ENCODE measurements around the gene PARP9. TPM values are rescaled to one million over a fixed set of nuclear protein-coding genes. Genes with fewer than 3 reads are reported as not detected.
A peak's percentile ranks its signal among the peaks of the same experiment; 100 is the strongest.

PARP9 gene
- total and polyA plus RNA-seq, 2 of the 13 experiments (the other 11 are each of a cell fraction or from before 2014, with no cell fraction given) = 6.5 to 10.6 TPM

GRCh38 chr3:122515020-122515468 lies 49.1 kb downstream of the PARP9 start (continued):
- TF ChIP-seq, protein P1, sequence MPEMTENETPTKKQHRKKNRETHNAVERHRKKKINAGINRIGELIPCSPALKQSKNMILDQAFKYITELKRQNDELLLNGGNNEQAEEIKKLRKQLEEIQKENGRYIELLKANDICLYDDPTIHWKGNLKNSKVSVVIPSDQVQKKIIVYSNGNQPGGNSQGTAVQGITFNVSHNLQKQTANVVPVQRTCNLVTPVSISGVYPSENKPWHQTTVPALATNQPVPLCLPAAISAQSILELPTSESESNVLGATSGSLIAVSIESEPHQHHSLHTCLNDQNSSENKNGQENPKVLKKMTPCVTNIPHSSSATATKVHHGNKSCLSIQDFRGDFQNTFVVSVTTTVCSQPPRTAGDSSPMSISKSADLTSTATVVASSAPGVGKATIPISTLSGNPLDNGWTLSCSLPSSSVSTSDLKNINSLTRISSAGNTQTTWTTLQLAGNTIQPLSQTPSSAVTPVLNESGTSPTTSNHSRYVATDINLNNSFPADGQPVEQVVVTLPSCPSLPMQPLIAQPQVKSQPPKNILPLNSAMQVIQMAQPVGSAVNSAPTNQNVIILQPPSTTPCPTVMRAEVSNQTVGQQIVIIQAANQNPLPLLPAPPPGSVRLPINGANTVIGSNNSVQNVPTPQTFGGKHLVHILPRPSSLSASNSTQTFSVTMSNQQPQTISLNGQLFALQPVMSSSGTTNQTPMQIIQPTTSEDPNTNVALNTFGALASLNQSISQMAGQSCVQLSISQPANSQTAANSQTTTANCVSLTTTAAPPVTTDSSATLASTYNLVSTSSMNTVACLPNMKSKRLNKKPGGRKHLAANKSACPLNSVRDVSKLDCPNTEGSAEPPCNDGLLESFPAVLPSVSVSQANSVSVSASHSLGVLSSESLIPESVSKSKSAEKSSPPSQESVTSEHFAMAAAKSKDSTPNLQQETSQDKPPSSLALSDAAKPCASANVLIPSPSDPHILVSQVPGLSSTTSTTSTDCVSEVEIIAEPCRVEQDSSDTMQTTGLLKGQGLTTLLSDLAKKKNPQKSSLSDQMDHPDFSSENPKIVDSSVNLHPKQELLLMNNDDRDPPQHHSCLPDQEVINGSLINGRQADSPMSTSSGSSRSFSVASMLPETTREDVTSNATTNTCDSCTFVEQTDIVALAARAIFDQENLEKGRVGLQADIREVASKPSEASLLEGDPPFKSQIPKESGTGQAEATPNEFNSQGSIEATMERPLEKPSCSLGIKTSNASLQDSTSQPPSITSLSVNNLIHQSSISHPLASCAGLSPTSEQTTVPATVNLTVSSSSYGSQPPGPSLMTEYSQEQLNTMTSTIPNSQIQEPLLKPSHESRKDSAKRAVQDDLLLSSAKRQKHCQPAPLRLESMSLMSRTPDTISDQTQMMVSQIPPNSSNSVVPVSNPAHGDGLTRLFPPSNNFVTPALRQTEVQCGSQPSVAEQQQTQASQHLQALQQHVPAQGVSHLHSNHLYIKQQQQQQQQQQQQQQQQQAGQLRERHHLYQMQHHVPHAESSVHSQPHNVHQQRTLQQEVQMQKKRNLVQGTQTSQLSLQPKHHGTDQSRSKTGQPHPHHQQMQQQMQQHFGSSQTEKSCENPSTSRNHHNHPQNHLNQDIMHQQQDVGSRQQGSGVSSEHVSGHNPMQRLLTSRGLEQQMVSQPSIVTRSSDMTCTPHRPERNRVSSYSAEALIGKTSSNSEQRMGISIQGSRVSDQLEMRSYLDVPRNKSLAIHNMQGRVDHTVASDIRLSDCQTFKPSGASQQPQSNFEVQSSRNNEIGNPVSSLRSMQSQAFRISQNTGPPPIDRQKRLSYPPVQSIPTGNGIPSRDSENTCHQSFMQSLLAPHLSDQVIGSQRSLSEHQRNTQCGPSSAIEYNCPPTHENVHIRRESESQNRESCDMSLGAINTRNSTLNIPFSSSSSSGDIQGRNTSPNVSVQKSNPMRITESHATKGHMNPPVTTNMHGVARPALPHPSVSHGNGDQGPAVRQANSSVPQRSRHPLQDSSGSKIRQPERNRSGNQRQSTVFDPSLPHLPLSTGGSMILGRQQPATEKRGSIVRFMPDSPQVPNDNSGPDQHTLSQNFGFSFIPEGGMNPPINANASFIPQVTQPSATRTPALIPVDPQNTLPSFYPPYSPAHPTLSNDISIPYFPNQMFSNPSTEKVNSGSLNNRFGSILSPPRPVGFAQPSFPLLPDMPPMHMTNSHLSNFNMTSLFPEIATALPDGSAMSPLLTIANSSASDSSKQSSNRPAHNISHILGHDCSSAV (CRISPR knock-in tag; IDR thresholded peaks at IDR 0.05; ENCODE audit: borderline replicate concordance) = no peak
- TF ChIP-seq, protein P2, sequence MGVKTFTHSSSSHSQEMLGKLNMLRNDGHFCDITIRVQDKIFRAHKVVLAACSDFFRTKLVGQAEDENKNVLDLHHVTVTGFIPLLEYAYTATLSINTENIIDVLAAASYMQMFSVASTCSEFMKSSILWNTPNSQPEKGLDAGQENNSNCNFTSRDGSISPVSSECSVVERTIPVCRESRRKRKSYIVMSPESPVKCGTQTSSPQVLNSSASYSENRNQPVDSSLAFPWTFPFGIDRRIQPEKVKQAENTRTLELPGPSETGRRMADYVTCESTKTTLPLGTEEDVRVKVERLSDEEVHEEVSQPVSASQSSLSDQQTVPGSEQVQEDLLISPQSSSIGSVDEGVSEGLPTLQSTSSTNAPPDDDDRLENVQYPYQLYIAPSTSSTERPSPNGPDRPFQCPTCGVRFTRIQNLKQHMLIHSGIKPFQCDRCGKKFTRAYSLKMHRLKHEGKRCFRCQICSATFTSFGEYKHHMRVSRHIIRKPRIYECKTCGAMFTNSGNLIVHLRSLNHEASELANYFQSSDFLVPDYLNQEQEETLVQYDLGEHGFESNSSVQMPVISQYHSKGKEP (CRISPR knock-in tag; IDR thresholded peaks at IDR 0.05) = no peak
- TF ChIP-seq LBX2 (CRISPR knock-in tag; IDR thresholded peaks at IDR 0.05; ENCODE audit: borderline replicate concordance) (no peak), ZNF326 (CRISPR knock-in tag; IDR thresholded peaks at IDR 0.05; ENCODE audit: borderline replicate concordance) (no peak), ZNF660 (CRISPR knock-in tag; IDR thresholded peaks at IDR 0.05; ENCODE audit: borderline replicate concordance, low read depth) (no peak), TBX2 (CRISPR knock-in tag; IDR thresholded peaks at IDR 0.05; ENCODE audit: borderline replicate concordance) (no peak), PAF1 (CRISPR knock-in tag; IDR thresholded peaks at IDR 0.05) (no peak), CENPT (CRISPR knock-in tag; IDR thresholded peaks at IDR 0.05; ENCODE audit: low read depth) (no peak), KLF11 (CRISPR knock-in tag; IDR thresholded peaks at IDR 0.05) (no peak), ZNF724P (CRISPR knock-in tag; IDR thresholded peaks at IDR 0.05; ENCODE audit: borderline replicate concordance) (no peak), SRSF1 (optimal IDR thresholded peaks at IDR 0.05; ENCODE audit: low read depth, low read length) (no peak), ZNF251 (CRISPR knock-in tag; IDR thresholded peaks at IDR 0.05) (no peak), WIZ (CRISPR knock-in tag; IDR thresholded peaks at IDR 0.05) (no peak), SMYD3 (CRISPR knock-in tag; IDR thresholded peaks at IDR 0.05) (0 out of 2 replicates have a peak, but pooled peaks have one; percentile 42), PTBP1 (IDR thresholded peaks at IDR 0.05; ENCODE audit: low read depth, low read length, poor library complexity, severe bottlenecking) (no peak), ZSCAN25 (CRISPR knock-in tag; IDR thresholded peaks at IDR 0.05) (no peak), ARNT2 (CRISPR knock-in tag; IDR thresholded peaks at IDR 0.05; ENCODE audit: low read depth) (no peak), ZBTB38 (CRISPR knock-in tag; IDR thresholded peaks at IDR 0.05) (peak; percentile 84; the same call in 1 of the 2 replicates), IKZF5 (CRISPR knock-in tag; IDR thresholded peaks at IDR 0.05) (no peak; the same call in 1 of the 2 replicates)
